RCC 7860 (cell line): ENCODE results near the gene AP4E1.
"Not testable (repeated sequence)": the region's sequence is repeated elsewhere in the genome, so short reads cannot be mapped to it uniquely, and the experiment has no call there.

Source experiments
- DNase-seq: peaks from one replicate; pipeline ENCODE4 v3.0.0-alpha.2; 2015; ENCODE audit warnings: low spot score
- FAIRE-seq: peaks from 2 replicates; lab custom pipeline; 2012; peaks lifted over from hg19 to GRCh38; lab: Jason Lieb, UNC

Gene AP4E1

GRCh38 chr15:51011212-51011611 lies 102.7 kb downstream of the AP4E1 start:
- no peak for FAIRE-seq

GRCh38 chr15:51016615-51017014 lies 108.1 kb downstream of the AP4E1 start:
- no peak for DNase-seq
- no peak for FAIRE-seq

More at GRCh38 chr15:51011212-51011611, 102.7 kb downstream of the AP4E1 start:
- DNase-seq, result no peak

GRCh38 chr15:51022206-51022605 lies 113.7 kb downstream of the AP4E1 start:
- DNase-seq (no peak), FAIRE-seq (no peak)

GRCh38 chr15:51023499-51023898 lies 115.0 kb downstream of the AP4E1 start:
- no peak for FAIRE-seq
- DNase-seq, result no peak

GRCh38 chr15:51024735-51025453 lies 116.4 kb downstream of the AP4E1 start:
- DNase-seq, result no peak
- FAIRE-seq, result no peak

GRCh38 chr15:51025454-51025846 lies 117.0 kb downstream of the AP4E1 start:
- FAIRE-seq (no peak), DNase-seq (no peak)

- DNase-seq, result peak; percentile 78
- peak; percentile 69 for FAIRE-seq
Observed at GRCh38 chr15:51030649-51031316, 122.3 kb downstream of the AP4E1 start.

- not testable (repeated sequence) for DNase-seq, FAIRE-seq
Observed at GRCh38 chr15:51037474-51037873, 129.0 kb downstream of the AP4E1 start.

GRCh38 chr15:51038162-51038973 lies 129.9 kb downstream of the AP4E1 start:
- DNase-seq, result no peak

GRCh38 chr15:51038974-51039319 lies 130.5 kb downstream of the AP4E1 start:
- DNase-seq, result no peak
- FAIRE-seq, result no peak

More at GRCh38 chr15:51038162-51038973, 129.9 kb downstream of the AP4E1 start:
- no peak for FAIRE-seq

- no peak for FAIRE-seq
- DNase-seq, result no peak
Observed at GRCh38 chr15:51044037-51044727, 135.7 kb downstream of the AP4E1 start.

GRCh38 chr15:51046016-51046415 lies 137.5 kb downstream of the AP4E1 start:
- DNase-seq (no peak), FAIRE-seq (no peak)

GRCh38 chr15:51046799-51047449 lies 138.4 kb downstream of the AP4E1 start:
- DNase-seq (no peak), FAIRE-seq (no peak)

GRCh38 chr15:51048308-51048707 lies 139.8 kb downstream of the AP4E1 start:
- FAIRE-seq (no peak), DNase-seq (no peak)

GRCh38 chr15:51049081-51049480 lies 140.6 kb downstream of the AP4E1 start:
- DNase-seq, result no peak
- no peak for FAIRE-seq

GRCh38 chr15:51051776-51052175 lies 143.3 kb downstream of the AP4E1 start:
- FAIRE-seq, result no peak
- DNase-seq, result no peak

- FAIRE-seq (no peak), DNase-seq (no peak)
Observed at GRCh38 chr15:51053571-51053970, 145.1 kb downstream of the AP4E1 start.

- no peak for DNase-seq
- no peak for FAIRE-seq
Observed at GRCh38 chr15:51054535-51054934, 146.1 kb downstream of the AP4E1 start.
